Neuronal stem cell (in vitro differentiated cells): ENCODE data around the gene ZNF609.
"Not testable (repeated sequence)": the region's sequence is repeated elsewhere in the genome, so short reads cannot be mapped to it uniquely, and the experiment has no call there.

Experiments used
- DNase-seq: peaks from one replicate; pipeline ENCODE4 v3.0.0-alpha.2; 2013; ENCODE audit warnings: low spot score
- H2AFZ ChIP-seq: one replicate; pipeline ENCODE4 v1.6.1; 2013; ENCODE audit warnings: mild to moderate bottlenecking, low read length, inconsistent platforms
- H2AK5ac ChIP-seq: 2 replicates; pipeline ENCODE4 v1.6.1; 2013; ENCODE audit warnings: low read depth, mild to moderate bottlenecking, inconsistent platforms, low read length, moderate library complexity, mixed read lengths
- H2BK120ac ChIP-seq: 2 replicates; pipeline ENCODE4 v1.6.1; 2013; ENCODE audit warnings: low read depth, mild to moderate bottlenecking, inconsistent platforms, low read length, moderate library complexity, mixed read lengths
- H2BK12ac ChIP-seq: one replicate; pipeline ENCODE4 v1.6.1; 2013; ENCODE audit warnings: low read length, inconsistent platforms
- H2BK15ac ChIP-seq: 2 replicates; pipeline ENCODE4 v1.6.1; 2013; ENCODE audit warnings: mild to moderate bottlenecking, low read length, inconsistent platforms, mixed read lengths
- H2BK5ac ChIP-seq: one replicate; pipeline ENCODE4 v1.6.1; 2013; ENCODE audit warnings: inconsistent platforms, mild to moderate bottlenecking, low read length, moderate library complexity
- H3K14ac ChIP-seq: one replicate; pipeline ENCODE4 v1.6.1; 2013; ENCODE audit warnings: low read length, inconsistent platforms
- H3K18ac ChIP-seq: 2 replicates; pipeline ENCODE4 v1.6.1; 2013; ENCODE audit warnings: low read length, inconsistent platforms
- H3K23ac ChIP-seq: 2 replicates; pipeline ENCODE4 v1.6.1; 2013; ENCODE audit warnings: low read depth, mild to moderate bottlenecking, mixed read lengths, low read length, inconsistent platforms; ENCODE audit not compliant: poor library complexity
- H3K27ac ChIP-seq: replicated peaks from 3 replicates; pipeline ENCODE4 v1.5.1; 2013; ENCODE audit warnings: low read length, inconsistent platforms
- H3K27me3 ChIP-seq, 3 experiments: 2 replicates each; pipeline ENCODE4 v1.6.1; 2013; ENCODE audit warnings: low read length in 3 of 3, mild to moderate bottlenecking in 2 of 3, inconsistent platforms in 1 of 3, low read depth in 1 of 3, mixed read lengths in 1 of 3, moderate library complexity in 1 of 3; ENCODE audit not compliant: control insufficient read depth in 3 of 3, insufficient read depth in 3 of 3
- H3K36me3 ChIP-seq, 2 donors: replicated peaks in 1 of 2; 2 replicates each; pipeline ENCODE4 v1.6.1; 2013; ENCODE audit warnings: low read length in 2 of 2; ENCODE audit not compliant: control insufficient read depth in 2 of 2, insufficient read depth in 2 of 2
- H3K4ac ChIP-seq: 2 replicates; pipeline ENCODE4 v1.6.1; 2013; ENCODE audit warnings: inconsistent platforms, mild to moderate bottlenecking, low read length, moderate library complexity
- H3K4me1 ChIP-seq, 2 donors: 1 replicate in 1 of 2; 2 replicates in 1 of 2; pipeline ENCODE4 v1.6.1; 2013; ENCODE audit warnings: low read length in 2 of 2, low read depth in 1 of 2; ENCODE audit not compliant: control insufficient read depth in 2 of 2, insufficient read depth in 1 of 2
- H3K4me2 ChIP-seq: one replicate; pipeline ENCODE4 v1.6.1; 2013; ENCODE audit warnings: mild to moderate bottlenecking, low read length, inconsistent platforms; ENCODE audit not compliant: insufficient read depth, poor library complexity, severe bottlenecking
- H3K4me3 ChIP-seq, 2 donors: 2 replicates each; pipeline ENCODE4 v1.5.1; 2013; ENCODE audit warnings: low read length in 2 of 2, mild to moderate bottlenecking in 2 of 2, inconsistent platforms in 1 of 2, moderate library complexity in 1 of 2
- H3K79me1 ChIP-seq: one replicate; pipeline ENCODE4 v1.6.1; 2013; ENCODE audit warnings: low read depth, mild to moderate bottlenecking, inconsistent platforms, low read length, moderate library complexity
- H3K9ac ChIP-seq: one replicate; pipeline ENCODE4 v1.6.1; 2013; ENCODE audit warnings: mild to moderate bottlenecking, low read depth, low read length, inconsistent platforms; ENCODE audit not compliant: poor library complexity
- H3K9me3 ChIP-seq, 2 donors: replicated peaks in 1 of 2; 2 replicates each; pipeline versions ENCODE3 to v1.6.1; 2013; ENCODE audit warnings: low read length in 2 of 2, mild to moderate bottlenecking in 2 of 2, inconsistent platforms in 1 of 2, low read depth in 1 of 2, mixed read lengths in 1 of 2, moderate library complexity in 1 of 2; ENCODE audit not compliant: control insufficient read depth in 2 of 2, insufficient read depth in 1 of 2
- H4K8ac ChIP-seq: one replicate; pipeline ENCODE4 v1.6.1; 2013; ENCODE audit warnings: low read depth, mild to moderate bottlenecking, inconsistent platforms, low read length, moderate library complexity
- H4K91ac ChIP-seq: one replicate; pipeline ENCODE4 v1.6.1; 2013; ENCODE audit warnings: low read length, low read depth, mild to moderate bottlenecking, inconsistent platforms; ENCODE audit not compliant: poor library complexity
- WGBS, 2 donors: extraction: QIAGEN DNeasy Blood & Tissue Kit; methylation state at CpG; one replicate each; pipeline ENCODE4 v1.1.7; 2013; ENCODE audit warnings: missing lambda C conversion rate in 2 of 2, mixed read lengths in 1 of 2; ENCODE audit not compliant: insufficient read length in 2 of 2, insufficient replicate concordance in 1 of 2; ENCODE audit errors: extremely low coverage in 2 of 2; 5-methylcytosine and 5-hydroxymethylcytosine counted together

The ZNF609 gene

GRCh38 chr15:64637412-64637811 lies 177.0 kb downstream of the ZNF609 start:
- Histone ChIP-seq H2BK12ac (no peak overlapping the region), H3K27me3 (no peaks in the 10 kb centered on the region), H3K9ac (no peak overlapping the region), H3K4ac (no peak overlapping the region), H3K36me3 (peaks cover 0 to 25% of the 10 kb centered on the region in 2 donors), H2AFZ (no peak overlapping the region), H3K4me1 (peaks cover 15 to 32% of the 10 kb centered on the region in 2 donors), H3K79me1 (peaks cover 3% of the 10 kb centered on the region), H2BK120ac (no peak overlapping the region), H3K23ac (no peak overlapping the region), H3K4me2 (no peak overlapping the region), H3K18ac (no peak overlapping the region), H3K27ac (no peak overlapping the region), H4K91ac (no peak overlapping the region), H3K4me3 (no peak overlapping the region), H2AK5ac (no peak overlapping the region), H4K8ac (no peak overlapping the region), H2BK15ac (no peak overlapping the region), H3K14ac (no peak overlapping the region), H2BK5ac (no peak overlapping the region), H3K9me3 (peaks cover 0 to 15% of the 10 kb centered on the region in 2 donors)
- no peak for DNase-seq
- no CpG with 5 or more reads among the region's 1 CpG for WGBS, 2 donors

- not testable (repeated sequence) for H2BK120ac ChIP-seq, H2BK5ac ChIP-seq, H3K14ac ChIP-seq, H2AK5ac ChIP-seq, H3K4ac ChIP-seq, H3K4me2 ChIP-seq, DNase-seq, H3K4me3 ChIP-seq, H2AFZ ChIP-seq, H4K91ac ChIP-seq, H3K23ac ChIP-seq, H3K27me3 ChIP-seq, H3K18ac ChIP-seq, H2BK15ac ChIP-seq, H4K8ac ChIP-seq, H3K79me1 ChIP-seq, H3K9ac ChIP-seq, H2BK12ac ChIP-seq, H3K27ac ChIP-seq
- Histone ChIP-seq H3K9me3 (peaks cover 0 to 15% of the 10 kb centered on the region in 2 donors), H3K36me3 (peaks cover 0 to 20% of the 10 kb centered on the region in 2 donors), H3K4me1 (peaks cover 11 to 21% of the 10 kb centered on the region in 2 donors)
- no CpG with 5 or more reads among the region's 4 CpGs for WGBS, 2 donors
Observed at GRCh38 chr15:64639744-64640143, 179.4 kb downstream of the ZNF609 start.

DNA sequence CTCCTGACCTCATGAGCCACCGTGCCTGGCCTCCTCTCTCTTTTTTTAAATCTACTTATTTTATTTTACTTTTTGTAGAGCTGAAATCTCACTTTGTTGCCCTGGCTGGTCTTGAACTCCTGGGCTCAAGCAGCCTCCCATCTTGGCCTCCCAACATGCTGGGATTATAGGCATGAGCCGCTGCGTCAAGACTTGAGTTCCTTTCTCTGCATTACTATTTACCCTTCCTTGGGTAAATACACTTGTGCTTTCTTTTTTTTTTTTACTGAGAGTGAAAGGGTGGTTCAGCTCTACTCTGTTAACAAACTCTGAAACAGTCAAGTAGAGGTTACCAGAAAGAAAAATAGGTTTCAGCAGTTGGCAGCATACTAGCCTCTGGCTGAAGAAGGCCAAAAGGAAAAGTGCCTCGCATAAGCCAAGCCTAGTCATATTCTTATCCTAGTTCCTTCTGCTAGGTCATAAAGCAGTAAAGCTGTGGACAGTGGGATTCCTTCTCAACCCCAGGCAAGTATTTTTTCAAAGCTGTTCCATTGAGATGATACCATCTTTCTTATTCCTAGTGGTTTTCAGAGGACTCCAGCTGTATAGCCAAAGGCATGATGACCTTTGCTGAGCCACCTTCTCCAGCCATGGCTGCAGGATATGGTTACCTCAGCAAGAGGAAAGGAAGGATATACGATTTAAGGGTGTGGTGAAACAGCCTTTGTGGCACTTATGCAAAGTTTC lies 179.9 kb downstream of the ZNF609 start:
- no CpG with 5 or more reads among the region's 5 CpGs for WGBS, 2 donors
- peaks cover 0 to 20% of the 10 kb centered on the region in 2 donors for H3K36me3 ChIP-seq

DNA sequence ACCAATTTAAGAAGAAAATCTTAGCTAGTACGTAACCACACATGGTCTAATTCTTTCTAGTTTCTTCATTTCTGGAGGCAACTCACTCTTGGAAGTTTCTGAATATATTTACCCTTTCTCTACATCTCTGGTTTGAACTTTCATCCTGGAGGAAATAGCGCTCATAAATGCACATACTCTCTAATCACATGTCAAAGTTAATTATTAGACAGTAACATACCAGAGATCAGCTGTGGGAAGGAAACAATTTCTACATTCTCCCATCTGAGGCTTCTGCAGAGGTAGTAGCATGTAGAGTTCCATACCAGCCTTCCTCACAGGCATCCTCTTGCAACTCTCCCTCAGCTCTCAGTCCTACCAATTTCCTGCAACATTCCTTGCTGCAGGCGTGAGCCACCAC lies 182.5 kb downstream of the ZNF609 start:
- Histone ChIP-seq H4K8ac (no peak overlapping the region), H2BK12ac (no peak overlapping the region), H2BK120ac (no peak overlapping the region), H3K23ac (no peak overlapping the region), H3K9me3 (peaks cover 0 to 4% of the 10 kb centered on the region in 2 donors), H3K4ac (no peak overlapping the region), H4K91ac (no peak overlapping the region), H3K79me1 (peaks cover 5% of the 10 kb centered on the region), H3K27ac (peak overlapping the region; percentile 12), H3K36me3 (peaks cover 0 to 15% of the 10 kb centered on the region in 2 donors), H3K14ac (no peak overlapping the region), H3K9ac (no peak overlapping the region), H3K4me2 (no peak overlapping the region), H2BK15ac (no peak overlapping the region), H3K18ac (no peak overlapping the region), H2BK5ac (no peak overlapping the region), H3K27me3 (no peaks in the 10 kb centered on the region), H3K4me3 (no peak overlapping the region), H2AFZ (no peak overlapping the region), H3K4me1 (peaks cover 0 to 3% of the 10 kb centered on the region in 2 donors), H2AK5ac (no peak overlapping the region)
- no CpG with 5 or more reads among the region's 3 CpGs for WGBS, 2 donors
- DNase-seq, result no peak

More for the DNA sequence above, 179.9 kb downstream of the ZNF609 start:
- Histone ChIP-seq H3K23ac (no peak overlapping the region), H3K9me3 (peaks cover 0 to 15% of the 10 kb centered on the region in 2 donors), H3K4me3 (no peak overlapping the region), H2BK5ac (no peak overlapping the region), H3K4me1 (peaks cover 9 to 16% of the 10 kb centered on the region in 2 donors), H3K4ac (no peak overlapping the region), H2BK12ac (no peak overlapping the region), H3K9ac (no peak overlapping the region), H2AFZ (no peak overlapping the region), H2AK5ac (no peak overlapping the region), H2BK15ac (no peak overlapping the region), H3K79me1 (peaks cover 5% of the 10 kb centered on the region), H3K18ac (no peak overlapping the region), H3K27me3 (no peaks in the 10 kb centered on the region), H3K27ac (no peak overlapping the region), H3K14ac (no peak overlapping the region), H4K91ac (no peak overlapping the region), H4K8ac (no peak overlapping the region), H2BK120ac (no peak overlapping the region), H3K4me2 (no peak overlapping the region)
- no peak for DNase-seq
